Activated T-cell treated with anti-CD3 and anti-CD28 coated beads, Interleukin-2, amount 50 U/mL, for 72 hours (primary cell): ENCODE results near the gene NCBP3. TPM values are rescaled to one million over a fixed set of nuclear protein-coding genes. Genes with fewer than 3 reads are reported as not detected.
"Not testable (repeated sequence)": the region's sequence is repeated elsewhere in the genome, so short reads cannot be mapped to it uniquely, and the experiment has no call there.

Experiments used
- ATAC-seq, 2 donors: fragments of 150-1000 bp; cut with Tn5 transposase; replicated peaks in 1 of 2; 2 replicates each; pipeline ENCODE4 v1.10.0; 2021; ENCODE audit warnings: moderate library complexity in 2 of 2, mild to moderate bottlenecking in 1 of 2
- DNase-seq, 2 donors: peaks; one replicate each; pipeline ENCODE4 v3.0.0; 2021 to 2022; ENCODE audit warnings: mixed read lengths in 1 of 2
- H3K27ac Mint-ChIP-seq: one replicate; pipeline ENCODE4 v1.8.0; 2022; ENCODE audit warnings: mild to moderate bottlenecking, moderate library complexity, mixed read lengths
- H3K27me3 Mint-ChIP-seq: one replicate; pipeline ENCODE4 v1.8.0; 2022; ENCODE audit warnings: low read depth, mixed read lengths
- H3K36me3 Mint-ChIP-seq, 2 donors: one replicate each; pipeline ENCODE4 v1.8.0; 2022; ENCODE audit warnings: mixed read lengths in 2 of 2, mild to moderate bottlenecking in 1 of 2; ENCODE audit not compliant: insufficient read depth in 2 of 2
- H3K4me1 Mint-ChIP-seq: one replicate; pipeline ENCODE4 v1.8.0; 2022; ENCODE audit warnings: low read depth, mixed read lengths
- H3K4me3 Mint-ChIP-seq, 2 donors: one replicate each; pipeline ENCODE4 v1.8.0; 2022; ENCODE audit warnings: mild to moderate bottlenecking in 2 of 2, mixed read lengths in 2 of 2, moderate library complexity in 2 of 2
- H3K9me3 Mint-ChIP-seq, 2 donors: one replicate each; pipeline ENCODE4 v1.8.0; 2022; ENCODE audit warnings: mixed read lengths in 2 of 2
- total RNA-seq, 2 donors: library from RNA; stranded (reverse); gene quantifications; one replicate each; pipeline ENCODE4 v1.2.3, GENCODE V29; 2022

Gene NCBP3
- total RNA-seq, 2 donors from 2014 or later: 65.1 to 65.8 TPM

- Mint-ChIP-seq H3K9me3 (no peaks in the 10 kb centered on the region), H3K36me3 (no peaks in the 10 kb centered on the region), H3K4me3 (peak overlapping the region; percentile 59 to 66), H3K27me3 (peaks cover 16% of the 10 kb centered on the region), H3K27ac (peak overlapping the region; percentile 30), H3K4me1 (peaks cover 64% of the 10 kb centered on the region)
- peak; percentile 78 to 84 for ATAC-seq
- DNase-seq: peak; percentile 87 to 93
These were observed 49.8 kb downstream of the NCBP3 start for GRCh38 chr17:3796110-3796821.

- H3K36me3 Mint-ChIP-seq: peaks cover 0 to under 1% of the 10 kb centered on the region in 2 donors
- peak overlapping the region; percentile 66 to 76 for H3K4me3 Mint-ChIP-seq
- peaks cover 69% of the 10 kb centered on the region for H3K4me1 Mint-ChIP-seq
- H3K9me3 Mint-ChIP-seq: no peaks in the 10 kb centered on the region
- H3K27me3 Mint-ChIP-seq: peaks cover 16% of the 10 kb centered on the region
- peak in 1 of 2 donors; percentile 3 for ATAC-seq
- peak overlapping the region; percentile 17 for H3K27ac Mint-ChIP-seq
- no peak for DNase-seq
These were observed 50.5 kb downstream of the NCBP3 start for GRCh38 chr17:3795390-3796102.

DNA sequence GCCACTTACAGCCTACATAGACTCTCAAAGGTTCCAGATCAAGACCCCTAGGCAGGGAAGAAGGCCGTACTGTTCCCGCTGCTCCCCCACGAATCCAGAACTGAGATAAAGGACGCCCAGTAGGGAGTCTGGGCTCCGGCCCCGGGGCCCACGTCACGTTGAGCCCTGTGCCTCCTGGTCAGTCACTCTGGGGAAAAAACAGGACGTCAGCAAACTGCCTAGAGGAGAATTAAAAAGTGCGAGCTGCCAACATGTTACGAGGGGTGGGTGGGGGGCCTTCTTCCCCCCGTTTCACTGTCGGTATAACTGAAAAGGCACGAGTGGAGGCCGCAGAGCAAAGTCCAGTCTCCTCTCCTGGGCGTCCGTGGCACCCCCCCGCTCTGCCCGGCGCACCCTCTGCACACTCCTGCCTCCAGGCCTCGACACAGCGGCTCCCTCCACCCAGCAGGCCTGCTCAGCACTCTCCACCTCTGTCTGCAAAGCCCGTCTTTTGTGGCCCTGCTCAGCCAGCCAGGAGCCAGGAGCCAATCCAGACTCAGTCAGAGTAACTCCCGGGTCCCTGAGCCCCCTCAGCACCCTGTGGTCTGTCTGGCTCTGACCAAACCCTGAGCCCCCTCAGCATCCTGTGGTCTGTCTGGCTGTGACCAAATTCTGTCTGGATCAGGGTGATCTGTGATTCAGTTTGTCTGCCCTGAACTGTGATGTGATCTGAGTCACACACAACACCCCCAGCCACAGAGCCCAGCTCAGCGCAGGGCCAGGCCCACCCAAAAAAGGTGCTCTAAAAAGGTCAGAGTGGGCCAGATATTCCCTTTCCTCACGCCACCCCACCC lies 51.3 kb downstream of the NCBP3 start:
- Mint-ChIP-seq H3K27me3 (peaks cover 24% of the 10 kb centered on the region), H3K4me3 (peak overlapping the region; percentile 66 to 76), H3K36me3 (peaks cover 2 to 4% of the 10 kb centered on the region in 2 donors), H3K27ac (peak overlapping the region; percentile 17), H3K4me1 (peaks cover 77% of the 10 kb centered on the region), H3K9me3 (no peaks in the 10 kb centered on the region)
- DNase-seq (peak; percentile 65 to 73), ATAC-seq (peak; percentile 69 to 73)

GRCh38 chr17:3794152-3794551 lies 51.9 kb downstream of the NCBP3 start:
- not testable (repeated sequence) for H3K27ac Mint-ChIP-seq, H3K36me3 Mint-ChIP-seq, H3K4me3 Mint-ChIP-seq, DNase-seq, ATAC-seq, H3K9me3 Mint-ChIP-seq
- H3K27me3 Mint-ChIP-seq: peaks cover 29% of the 10 kb centered on the region
- H3K4me1 Mint-ChIP-seq: peaks cover 83% of the 10 kb centered on the region

DNA sequence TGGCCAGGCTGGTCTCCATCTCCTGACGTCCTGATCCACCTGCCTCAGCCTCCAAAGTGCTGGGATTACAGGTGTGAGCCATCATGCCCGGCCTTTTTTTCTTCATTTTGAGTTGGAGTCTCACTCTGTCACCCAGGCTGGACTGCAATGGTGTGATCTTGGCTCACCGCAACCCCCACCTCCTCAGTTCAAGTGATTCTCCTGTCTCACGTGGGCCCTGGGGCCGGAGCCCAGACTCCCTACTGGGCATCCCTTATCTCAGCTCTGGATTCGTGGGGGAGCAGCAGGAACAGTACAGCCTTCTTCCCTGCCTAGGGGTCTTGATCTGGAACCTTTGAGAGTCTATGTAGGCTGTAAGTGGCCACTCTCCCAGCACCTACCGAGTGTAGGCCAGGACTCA lies 52.8 kb downstream of the NCBP3 start:
- peaks cover 75% of the 10 kb centered on the region for H3K4me1 Mint-ChIP-seq
- not testable (repeated sequence) for DNase-seq, H3K27ac Mint-ChIP-seq, H3K36me3 Mint-ChIP-seq, ATAC-seq, H3K9me3 Mint-ChIP-seq, H3K4me3 Mint-ChIP-seq
- peaks cover 29% of the 10 kb centered on the region for H3K27me3 Mint-ChIP-seq

DNA sequence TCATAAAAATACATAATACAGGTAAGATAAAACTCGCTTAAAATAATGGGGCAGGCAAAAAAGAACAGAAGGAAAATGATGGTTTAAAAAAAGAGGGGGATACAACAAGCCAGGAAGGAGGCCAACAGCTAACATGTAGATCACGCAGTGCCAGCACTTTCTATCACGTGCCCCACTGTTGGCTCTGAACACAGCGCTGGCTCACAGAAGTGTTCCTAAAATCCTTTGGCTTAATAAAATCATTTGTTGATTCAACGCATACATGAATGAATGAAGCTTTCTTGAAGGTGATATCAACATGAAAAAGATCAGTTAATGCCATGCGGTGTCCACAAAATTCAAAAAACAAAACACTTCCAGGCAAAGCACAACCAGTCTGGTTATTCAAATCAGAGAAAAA lies 53.6 kb downstream of the NCBP3 start:
- Mint-ChIP-seq H3K27ac (peak overlapping the region; percentile 6), H3K9me3 (no peaks in the 10 kb centered on the region), H3K27me3 (peaks cover 29% of the 10 kb centered on the region), H3K36me3 (peaks cover 2 to 4% of the 10 kb centered on the region in 2 donors), H3K4me1 (peaks cover 69% of the 10 kb centered on the region), H3K4me3 (no peak overlapping the region)
- ATAC-seq: no peak
- DNase-seq: no peak

GRCh38 chr17:3788200-3788599 lies 57.8 kb downstream of the NCBP3 start:
- DNase-seq: no peak
- Mint-ChIP-seq H3K4me3 (no peak overlapping the region), H3K27ac (no peak overlapping the region), H3K36me3 (peaks cover 2 to 4% of the 10 kb centered on the region in 2 donors), H3K9me3 (no peaks in the 10 kb centered on the region), H3K4me1 (peaks cover 39% of the 10 kb centered on the region), H3K27me3 (peaks cover 33% of the 10 kb centered on the region)
- no peak for ATAC-seq

- not testable (repeated sequence) for DNase-seq, H3K4me3 Mint-ChIP-seq, H3K36me3 Mint-ChIP-seq, H3K27ac Mint-ChIP-seq, ATAC-seq, H3K9me3 Mint-ChIP-seq
- Mint-ChIP-seq H3K27me3 (peaks cover 20% of the 10 kb centered on the region), H3K4me1 (peaks cover 16% of the 10 kb centered on the region)
These were observed 60.7 kb downstream of the NCBP3 start for GRCh38 chr17:3785323-3785722.

DNA sequence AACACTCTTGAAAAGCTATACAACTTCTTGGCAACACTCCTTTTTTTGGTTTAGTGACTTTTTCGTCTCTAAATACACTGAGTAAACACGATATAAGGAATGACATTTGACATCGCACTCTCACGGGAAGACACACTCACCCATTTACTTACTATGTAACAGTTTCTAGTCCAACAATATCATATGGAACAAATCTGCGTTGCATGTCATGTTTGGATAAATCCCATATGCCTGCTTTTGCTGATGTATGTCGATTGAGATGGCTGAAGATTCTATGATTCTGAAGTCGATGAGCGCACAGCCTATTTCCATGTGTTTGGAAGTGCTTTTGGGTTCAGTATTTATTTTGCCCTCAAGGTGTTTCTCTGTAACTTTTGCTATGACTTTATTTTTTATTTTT lies 63.3 kb downstream of the NCBP3 start:
- Mint-ChIP-seq H3K27ac (no peak overlapping the region), H3K4me3 (no peak overlapping the region), H3K4me1 (peaks cover 4% of the 10 kb centered on the region), H3K9me3 (no peaks in the 10 kb centered on the region), H3K27me3 (peaks cover 9% of the 10 kb centered on the region), H3K36me3 (no peaks in the 10 kb centered on the region)
- no peak for ATAC-seq
- no peak for DNase-seq

- ATAC-seq (no peak), DNase-seq (no peak)
- H3K27me3 Mint-ChIP-seq: peaks cover 9% of the 10 kb centered on the region
- H3K4me3 Mint-ChIP-seq: no peak overlapping the region
- H3K4me1 Mint-ChIP-seq: no peaks in the 10 kb centered on the region
- H3K9me3 Mint-ChIP-seq: no peaks in the 10 kb centered on the region
- no peak overlapping the region for H3K27ac Mint-ChIP-seq
- H3K36me3 Mint-ChIP-seq: no peaks in the 10 kb centered on the region
These were observed 65.1 kb downstream of the NCBP3 start for GRCh38 chr17:3780986-3781385.

DNA sequence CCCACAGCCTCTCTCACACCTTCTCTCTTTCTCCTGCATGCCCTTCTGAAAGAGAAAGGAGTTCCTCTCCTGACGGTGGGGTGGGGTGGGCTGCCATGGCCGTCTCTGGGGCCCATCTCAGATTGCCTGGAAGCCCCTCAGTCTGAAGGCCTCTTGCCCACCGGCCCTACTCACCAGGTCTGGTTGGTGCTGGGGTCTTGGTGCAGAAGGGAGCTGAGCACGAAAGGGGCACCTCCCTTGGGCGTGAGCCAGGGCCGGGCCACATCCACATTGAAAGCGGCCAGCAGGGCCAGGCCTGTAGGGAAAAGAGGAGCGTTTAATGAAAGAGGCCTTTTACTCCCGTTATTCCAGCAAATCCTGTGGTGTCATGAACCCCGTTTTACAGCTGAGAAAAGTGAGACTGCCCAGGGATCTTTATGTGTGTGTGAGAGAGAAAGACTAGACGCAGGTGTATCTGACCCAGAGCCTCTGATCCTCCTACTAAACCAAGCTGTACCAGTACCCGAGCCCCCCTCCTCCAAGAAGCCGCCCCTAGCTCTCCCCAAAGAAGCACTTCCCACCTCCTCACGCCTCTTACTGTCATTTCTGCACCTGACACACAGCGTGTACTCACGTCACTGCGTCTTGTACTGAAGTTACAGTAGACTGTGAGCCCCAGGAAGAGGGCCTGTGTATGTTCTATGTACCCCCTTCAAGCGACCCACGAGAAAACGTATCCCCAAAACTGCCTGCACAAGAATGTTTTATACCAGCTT lies 68.5 kb downstream of the NCBP3 start:
- DNase-seq (no peak), ATAC-seq (no peak)
- no peaks in the 10 kb centered on the region for H3K27me3 Mint-ChIP-seq
- no peaks in the 10 kb centered on the region for H3K36me3 Mint-ChIP-seq
- H3K4me1 Mint-ChIP-seq: no peaks in the 10 kb centered on the region
- no peaks in the 10 kb centered on the region for H3K9me3 Mint-ChIP-seq
- H3K4me3 Mint-ChIP-seq: no peak overlapping the region
- H3K27ac Mint-ChIP-seq: no peak overlapping the region

GRCh38 chr17:3773966-3774365 lies 72.1 kb downstream of the NCBP3 start:
- no peak overlapping the region for H3K4me3 Mint-ChIP-seq
- no peaks in the 10 kb centered on the region for H3K36me3 Mint-ChIP-seq
- no peak overlapping the region for H3K27ac Mint-ChIP-seq
- no peaks in the 10 kb centered on the region for H3K9me3 Mint-ChIP-seq
- peaks cover 29% of the 10 kb centered on the region for H3K4me1 Mint-ChIP-seq
- ATAC-seq (no peak), DNase-seq (no peak)
- peaks cover under 1% of the 10 kb centered on the region for H3K27me3 Mint-ChIP-seq
